C4-2B (cell line): Measurements from ENCODE around the gene TNFSF13.

Source experiments
- ZFX ChIP-seq: fragments of 450-650 bp; IDR thresholded peaks from 2 replicates; pipeline ENCODE4 v1.6.1; 2017
- TF ChIP-seq, protein P1 (sequence below): fragments of 450-650 bp; conservative IDR thresholded peaks from 2 replicates; pipeline ENCODE4 v1.5.1; 2017; ENCODE audit warnings: mild to moderate bottlenecking

DNA sequence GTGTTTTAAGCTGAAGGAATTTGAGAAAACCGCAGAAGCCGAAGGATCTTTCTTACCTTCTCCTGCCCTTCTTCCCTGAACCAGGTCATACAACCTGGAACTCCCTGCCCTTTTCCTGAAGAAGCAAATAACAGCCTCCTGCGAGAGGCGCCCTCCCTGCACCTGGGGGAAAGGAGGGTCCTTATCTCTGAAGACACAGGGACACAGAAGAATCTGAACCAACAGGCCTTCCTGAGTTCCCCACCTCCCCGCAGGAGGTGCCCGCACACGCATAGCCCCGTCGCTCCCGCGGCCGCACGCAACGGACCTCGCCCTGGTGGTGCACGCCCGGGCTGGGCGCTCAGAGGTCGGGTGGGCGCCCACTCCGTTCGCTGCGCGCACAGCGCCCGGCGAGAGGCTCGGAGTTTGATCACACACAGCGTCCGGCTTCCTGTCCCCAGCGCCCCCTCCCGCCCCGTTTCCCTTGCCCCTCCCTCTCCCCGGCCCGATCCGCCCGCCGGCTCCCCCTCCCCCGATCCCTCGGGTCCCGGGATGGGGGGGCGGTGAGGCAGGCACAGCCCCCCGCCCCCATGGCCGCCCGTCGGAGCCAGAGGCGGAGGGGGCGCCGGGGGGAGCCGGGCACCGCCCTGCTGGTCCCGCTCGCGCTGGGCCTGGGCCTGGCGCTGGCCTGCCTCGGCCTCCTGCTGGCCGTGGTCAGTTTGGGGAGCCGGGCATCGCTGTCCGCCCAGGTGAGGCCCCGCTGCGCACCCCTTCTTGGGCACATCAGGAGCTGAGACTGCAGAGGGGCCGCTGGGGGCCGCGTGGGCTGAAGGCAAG, 9.8 kb upstream of the TNFSF13 start, which contains the start of gene TNFSF12:
- TF ChIP-seq, protein P1, sequence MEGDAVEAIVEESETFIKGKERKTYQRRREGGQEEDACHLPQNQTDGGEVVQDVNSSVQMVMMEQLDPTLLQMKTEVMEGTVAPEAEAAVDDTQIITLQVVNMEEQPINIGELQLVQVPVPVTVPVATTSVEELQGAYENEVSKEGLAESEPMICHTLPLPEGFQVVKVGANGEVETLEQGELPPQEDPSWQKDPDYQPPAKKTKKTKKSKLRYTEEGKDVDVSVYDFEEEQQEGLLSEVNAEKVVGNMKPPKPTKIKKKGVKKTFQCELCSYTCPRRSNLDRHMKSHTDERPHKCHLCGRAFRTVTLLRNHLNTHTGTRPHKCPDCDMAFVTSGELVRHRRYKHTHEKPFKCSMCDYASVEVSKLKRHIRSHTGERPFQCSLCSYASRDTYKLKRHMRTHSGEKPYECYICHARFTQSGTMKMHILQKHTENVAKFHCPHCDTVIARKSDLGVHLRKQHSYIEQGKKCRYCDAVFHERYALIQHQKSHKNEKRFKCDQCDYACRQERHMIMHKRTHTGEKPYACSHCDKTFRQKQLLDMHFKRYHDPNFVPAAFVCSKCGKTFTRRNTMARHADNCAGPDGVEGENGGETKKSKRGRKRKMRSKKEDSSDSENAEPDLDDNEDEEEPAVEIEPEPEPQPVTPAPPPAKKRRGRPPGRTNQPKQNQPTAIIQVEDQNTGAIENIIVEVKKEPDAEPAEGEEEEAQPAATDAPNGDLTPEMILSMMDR = no peak
- TF ChIP-seq ZFX = no peak
